GM12873 (cell line): ENCODE measurements around the gene PRKCB.

Experiments
- CTCF ChIP-seq: IDR thresholded peaks from 2 replicates; pipeline ENCODE4 v1.5.1; 2012; ENCODE audit warnings: low read depth, mild to moderate bottlenecking, moderate library complexity, low read length, control low read depth; ENCODE audit not compliant: insufficient read depth; ENCODE audit errors: missing control alignments

PRKCB gene

GRCh38 chr16:23847948-23848347 is 12.2 kb downstream of the PRKCB start:
- TF ChIP-seq CTCF: no peak

GRCh38 chr16:23848958-23849357 is 13.2 kb downstream of the PRKCB start:
- TF ChIP-seq CTCF: no peak

DNA sequence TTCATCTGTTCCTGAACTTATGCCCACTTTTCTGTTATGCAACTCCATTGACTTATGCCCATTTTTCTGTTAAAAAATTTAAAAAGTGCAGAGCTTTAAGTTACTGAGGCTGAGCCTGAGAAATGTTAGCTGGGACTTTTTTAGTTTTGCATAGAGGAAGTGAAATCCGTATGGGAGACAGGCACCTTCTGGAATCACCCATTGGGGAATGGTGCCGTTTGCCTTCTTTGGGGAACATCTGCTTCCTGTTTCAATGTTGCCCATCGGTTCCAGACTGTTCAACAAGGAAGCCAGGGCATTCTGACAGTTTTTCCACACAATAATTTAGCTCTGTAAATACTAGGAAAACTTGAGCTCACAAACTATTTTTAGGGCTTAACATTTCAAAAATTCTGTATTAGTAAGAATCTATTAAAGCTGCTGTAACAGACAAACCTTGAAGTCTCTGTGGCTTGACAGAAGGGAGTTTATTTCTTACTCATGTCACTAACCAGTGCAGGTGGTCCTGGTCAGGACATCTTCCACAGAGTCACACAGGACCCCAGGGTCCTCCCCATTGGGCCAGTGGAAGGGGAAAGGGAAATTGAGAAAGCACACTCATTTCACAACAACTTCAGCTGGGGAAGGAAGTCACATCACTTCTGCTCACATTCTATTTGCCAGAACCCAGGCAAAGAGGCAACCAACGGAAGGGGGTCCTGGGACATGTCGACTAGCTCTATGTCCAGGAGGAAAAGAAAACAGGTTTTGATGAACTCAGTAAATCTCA is 17.2 kb downstream of the PRKCB start:
- no peak for TF ChIP-seq CTCF

DNA sequence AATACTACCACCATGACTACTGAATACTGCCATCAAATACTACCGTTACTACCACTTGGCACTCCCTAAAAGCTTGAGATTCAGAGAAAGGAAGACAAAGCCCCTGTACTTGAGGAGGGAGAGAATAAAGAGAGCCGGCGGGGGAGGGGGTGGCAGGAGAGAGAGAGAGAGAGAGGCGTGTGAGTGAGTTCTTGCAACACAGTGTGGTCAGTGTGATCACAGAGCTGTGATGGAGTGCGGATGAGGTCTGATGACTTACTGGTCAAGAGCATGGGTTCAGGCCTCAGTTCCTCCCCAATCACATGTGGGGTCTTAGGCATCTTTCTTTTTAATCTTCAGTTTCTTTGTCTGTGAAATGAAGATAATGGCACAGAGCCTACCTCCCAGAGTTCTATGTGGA is 19.2 kb downstream of the PRKCB start:
- TF ChIP-seq CTCF: no peak

DNA sequence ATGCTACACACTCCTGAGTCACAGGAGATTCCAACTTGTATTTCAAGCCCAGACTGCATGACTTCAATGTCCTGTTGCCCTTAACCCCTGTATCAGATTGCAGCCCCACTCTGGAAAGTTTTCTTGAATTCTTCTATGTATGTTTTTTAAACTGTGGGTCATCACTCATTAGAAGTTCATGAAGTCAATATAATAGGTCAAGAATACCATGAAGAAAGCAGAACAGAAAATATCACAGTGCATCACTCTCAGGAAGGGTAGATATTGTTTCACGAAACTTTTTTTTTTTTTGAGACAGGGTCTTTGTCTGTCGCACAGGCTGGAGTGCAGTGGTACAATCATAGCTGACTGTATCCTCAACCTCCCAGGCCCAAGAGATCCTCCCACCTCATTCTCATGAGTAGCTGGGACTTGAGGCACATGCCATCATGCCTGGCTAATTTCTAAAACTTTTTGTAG is 20.5 kb downstream of the PRKCB start:
- no peak for TF ChIP-seq CTCF

DNA sequence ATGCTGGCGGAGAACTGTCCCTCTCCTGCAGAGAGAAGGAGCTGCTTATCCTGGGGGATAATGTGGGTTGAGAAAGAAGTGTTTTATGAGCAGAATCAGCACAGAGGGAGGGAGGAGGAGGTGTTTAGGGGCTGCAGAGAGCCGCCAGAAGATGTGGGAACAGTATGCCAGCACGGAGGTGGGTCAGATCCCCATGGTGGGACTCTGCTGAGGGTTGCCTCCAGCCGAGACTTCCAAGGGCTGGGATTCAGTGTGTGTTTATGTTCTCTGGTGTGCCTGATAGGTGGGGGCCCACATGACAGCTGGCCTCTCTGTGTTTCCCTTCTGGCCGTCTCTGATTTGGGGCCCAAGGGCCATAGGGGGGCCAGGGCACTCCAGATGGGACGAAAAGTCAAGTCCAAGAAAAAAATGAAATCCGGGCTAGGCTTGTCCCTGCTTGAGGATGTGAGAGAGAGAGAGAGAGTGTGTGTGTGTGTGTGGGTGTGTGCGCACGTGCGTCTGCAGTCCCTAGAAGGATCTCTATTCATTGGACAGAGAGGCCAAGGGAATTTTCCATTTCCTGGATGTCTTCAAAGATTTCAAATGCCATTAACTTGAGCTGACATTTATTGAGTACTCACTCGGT is 21.6 kb downstream of the PRKCB start:
- no peak for TF ChIP-seq CTCF

DNA sequence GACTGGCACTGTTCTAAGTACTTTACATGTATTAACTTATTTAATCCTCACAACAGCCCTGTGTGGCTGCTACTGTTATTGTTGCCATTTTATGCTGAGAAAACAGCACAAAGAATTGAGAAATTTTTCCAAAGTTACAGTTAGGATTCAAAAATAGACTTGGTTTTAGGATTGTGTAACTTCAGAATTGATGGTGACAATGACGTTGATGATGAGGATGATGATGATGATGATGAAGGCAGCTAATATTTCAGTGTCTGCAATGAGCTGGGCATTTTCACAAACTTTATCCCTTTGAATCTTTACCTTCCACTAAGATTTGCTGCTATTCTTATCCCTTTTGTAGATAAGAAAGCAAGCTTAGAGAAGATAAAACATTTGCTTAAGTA is 22.1 kb downstream of the PRKCB start:
- TF ChIP-seq CTCF: no peak
